HG02588 (cell line): ENCODE results near the gene PRELID1.

Source experiments
- ATAC-seq: cut with Tn5 transposase; IDR thresholded peaks from one replicate; pipeline ENCODE4 v1.9.1; 2021; ENCODE audit warnings: mild to moderate bottlenecking, moderate library complexity; ENCODE audit not compliant: unreplicated experiment

PRELID1 gene

DNA sequence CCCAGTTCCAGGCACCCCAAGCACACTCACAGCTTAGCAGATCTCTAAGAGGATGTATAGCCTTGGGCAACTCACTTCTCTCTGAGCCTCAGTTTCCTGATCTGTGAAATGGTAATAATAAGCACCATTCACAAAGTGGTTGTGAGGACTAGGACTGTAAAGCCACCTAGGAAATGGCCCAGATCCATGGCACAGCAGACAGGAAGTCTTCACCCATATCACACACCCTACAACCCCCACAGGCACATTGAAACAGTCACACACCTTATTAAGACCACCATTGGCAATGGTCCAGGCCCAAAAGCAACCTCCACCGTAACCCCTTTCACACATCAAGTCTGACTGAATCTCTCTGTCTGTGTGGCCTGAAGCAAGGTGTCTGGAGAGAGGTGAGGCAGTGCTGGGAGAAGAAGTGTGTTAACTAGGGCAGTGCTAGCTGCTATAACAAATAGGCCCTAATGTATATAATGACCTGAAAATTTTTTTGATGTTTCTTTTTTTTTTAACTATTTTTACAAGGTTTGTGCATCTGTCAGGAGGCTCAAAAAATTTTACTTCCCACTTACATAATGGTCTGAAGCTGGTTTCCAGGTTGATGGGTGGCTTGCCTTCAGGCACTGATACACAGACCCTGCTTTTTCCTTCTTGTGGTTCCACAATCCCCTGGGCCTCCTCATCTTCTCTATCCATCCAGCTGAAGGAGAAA lies 51.7 kb downstream of the PRELID1 start:
- ATAC-seq, result no peak

DNA sequence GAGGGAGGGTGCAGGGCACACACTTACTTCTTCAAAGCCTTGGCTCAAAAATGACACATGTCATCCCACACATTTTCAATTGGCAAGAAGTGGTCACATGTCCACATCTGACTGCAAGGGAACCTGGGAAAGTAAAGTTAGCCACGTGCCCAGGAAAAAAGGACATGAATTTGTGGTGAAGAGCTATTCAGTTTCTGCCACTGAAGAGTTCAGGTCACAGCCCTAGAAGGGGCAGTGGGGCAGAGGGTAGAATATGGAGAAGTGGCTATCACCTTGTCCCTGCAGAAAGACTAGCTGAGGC lies 52.2 kb downstream of the PRELID1 start:
- no peak for ATAC-seq
